ENCODE data around the gene RAB5B. TPM values are rescaled to one million over a fixed set of nuclear protein-coding genes. Genes with fewer than 3 reads are reported as not detected.

RAB5B gene
- total RNA-seq, 1 experiment from 2014 or later, result 55.0 TPM

DNA sequence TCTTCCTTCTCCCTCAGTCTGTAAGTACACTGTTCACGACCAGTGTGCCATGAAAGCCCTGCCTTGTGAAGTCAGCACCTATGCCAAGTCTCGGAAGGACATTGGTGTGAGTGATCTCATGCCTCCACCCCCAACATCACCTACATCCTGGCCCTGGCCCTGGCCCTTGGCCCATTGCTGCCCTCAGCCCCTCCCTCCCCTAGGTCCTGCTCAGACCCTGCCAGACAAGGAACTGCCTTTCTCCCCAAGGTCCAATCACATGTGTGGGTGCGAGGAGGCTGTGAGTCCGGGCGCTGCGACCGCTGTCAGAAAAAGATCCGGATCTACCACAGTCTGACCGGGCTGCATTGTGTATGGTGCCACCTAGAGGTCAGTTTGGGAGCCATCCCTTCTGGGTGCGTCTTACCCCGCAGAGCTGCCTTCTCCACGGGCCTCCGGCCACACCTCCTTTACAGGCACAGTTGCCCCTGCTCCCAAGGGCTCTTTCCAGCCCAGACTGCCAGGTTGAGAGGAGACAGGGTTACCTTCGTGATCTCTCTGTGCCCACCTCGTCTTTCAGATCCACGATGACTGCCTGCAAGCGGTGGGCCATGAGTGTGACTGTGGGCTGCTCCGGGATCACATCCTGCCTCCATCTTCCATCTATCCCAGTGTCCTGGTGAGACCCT lies 33.7 kb upstream of the RAB5B start:
- TF ChIP-seq ETV6 (CRISPR knock-in tag; IDR thresholded peaks at IDR 0.05) (0 out of 2 replicates have a peak, but pooled peaks have one; percentile 17), SP1 (CRISPR knock-in tag; conservative IDR thresholded peaks at IDR 0.05) (peak; percentile 50), GABPB1 (CRISPR knock-in tag; IDR thresholded peaks at IDR 0.05) (peak; percentile 47; the same call in 1 of the 2 replicates), OVOL2 (CRISPR knock-in tag; IDR thresholded peaks at IDR 0.05; ENCODE audit: borderline replicate concordance) (no peak), FOXP1 (CRISPR knock-in tag; IDR thresholded peaks at IDR 0.05; ENCODE audit: borderline replicate concordance) (0 out of 2 replicates have a peak, but pooled peaks have one; percentile 33), TCF7 (CRISPR knock-in tag; IDR thresholded peaks at IDR 0.05; ENCODE audit: low read depth) (no peak), ZNF423 (CRISPR knock-in tag; IDR thresholded peaks at IDR 0.05) (peak; percentile 11; the same call in 1 of the 2 replicates)
- TF ChIP-seq, protein P1, sequence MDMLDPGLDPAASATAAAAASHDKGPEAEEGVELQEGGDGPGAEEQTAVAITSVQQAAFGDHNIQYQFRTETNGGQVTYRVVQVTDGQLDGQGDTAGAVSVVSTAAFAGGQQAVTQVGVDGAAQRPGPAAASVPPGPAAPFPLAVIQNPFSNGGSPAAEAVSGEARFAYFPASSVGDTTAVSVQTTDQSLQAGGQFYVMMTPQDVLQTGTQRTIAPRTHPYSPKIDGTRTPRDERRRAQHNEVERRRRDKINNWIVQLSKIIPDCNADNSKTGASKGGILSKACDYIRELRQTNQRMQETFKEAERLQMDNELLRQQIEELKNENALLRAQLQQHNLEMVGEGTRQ (CRISPR knock-in tag; IDR thresholded peaks at IDR 0.05), result peak; percentile 39
- TF ChIP-seq, protein P2, sequence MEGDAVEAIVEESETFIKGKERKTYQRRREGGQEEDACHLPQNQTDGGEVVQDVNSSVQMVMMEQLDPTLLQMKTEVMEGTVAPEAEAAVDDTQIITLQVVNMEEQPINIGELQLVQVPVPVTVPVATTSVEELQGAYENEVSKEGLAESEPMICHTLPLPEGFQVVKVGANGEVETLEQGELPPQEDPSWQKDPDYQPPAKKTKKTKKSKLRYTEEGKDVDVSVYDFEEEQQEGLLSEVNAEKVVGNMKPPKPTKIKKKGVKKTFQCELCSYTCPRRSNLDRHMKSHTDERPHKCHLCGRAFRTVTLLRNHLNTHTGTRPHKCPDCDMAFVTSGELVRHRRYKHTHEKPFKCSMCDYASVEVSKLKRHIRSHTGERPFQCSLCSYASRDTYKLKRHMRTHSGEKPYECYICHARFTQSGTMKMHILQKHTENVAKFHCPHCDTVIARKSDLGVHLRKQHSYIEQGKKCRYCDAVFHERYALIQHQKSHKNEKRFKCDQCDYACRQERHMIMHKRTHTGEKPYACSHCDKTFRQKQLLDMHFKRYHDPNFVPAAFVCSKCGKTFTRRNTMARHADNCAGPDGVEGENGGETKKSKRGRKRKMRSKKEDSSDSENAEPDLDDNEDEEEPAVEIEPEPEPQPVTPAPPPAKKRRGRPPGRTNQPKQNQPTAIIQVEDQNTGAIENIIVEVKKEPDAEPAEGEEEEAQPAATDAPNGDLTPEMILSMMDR (IDR thresholded peaks at IDR 0.05), result peak; percentile 74
- H3K36me3 Mint-ChIP-seq, result no peaks in the 10 kb centered on the region
- POLR2A ChIA-PET, result interaction anchor here (0.5 to 1.6 kb wide), 5 partner anchors 34 to 122 kb away, joined by 3 to 6 read pairs (median 4); partner anchors contain the start of genes ORMDL2, RAB5B and SARNP

DNA sequence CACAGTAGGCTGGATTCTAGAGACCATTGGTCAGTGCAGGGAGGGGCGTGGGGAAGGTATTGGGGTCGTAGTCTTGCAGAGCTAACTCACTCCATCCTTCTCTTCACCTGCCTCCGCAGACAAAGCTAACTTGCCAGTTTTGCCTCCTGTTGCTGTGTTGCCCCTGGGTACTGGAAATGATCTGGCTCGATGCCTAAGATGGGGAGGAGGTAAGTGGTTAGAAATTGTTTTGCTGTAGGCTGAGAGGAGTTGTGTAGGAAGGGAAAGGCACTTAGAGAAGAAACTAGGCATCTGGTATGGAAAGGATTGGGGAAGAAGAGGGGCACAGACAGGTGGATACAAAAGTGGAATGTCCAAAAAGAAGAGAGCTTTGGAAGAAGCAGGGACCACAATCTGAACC lies 31.8 kb upstream of the RAB5B start:
- Mint-ChIP-seq H3K4me3 (no peak overlapping the region), H3K36me3 (no peaks in the 10 kb centered on the region), H3K27me3 (ENCODE audit: low read depth) (peaks cover under 1% of the 10 kb centered on the region; the same call in 1 of the 2 replicates), H3K4me1 (peaks cover 9% of the 10 kb centered on the region), H3K27ac (no peak overlapping the region), H3K9me3 (no peaks in the 10 kb centered on the region)
- ATAC-seq, result no peak
- no peak for TF ChIP-seq FOXP1 (CRISPR knock-in tag; IDR thresholded peaks at IDR 0.05; ENCODE audit: borderline replicate concordance)
- TF ChIP-seq FOXK1 (CRISPR knock-in tag; IDR thresholded peaks at IDR 0.05), result no peak
- no peak for TF ChIP-seq MYBL2 (CRISPR knock-in tag; IDR thresholded peaks at IDR 0.05)
- TF ChIP-seq, protein P3, sequence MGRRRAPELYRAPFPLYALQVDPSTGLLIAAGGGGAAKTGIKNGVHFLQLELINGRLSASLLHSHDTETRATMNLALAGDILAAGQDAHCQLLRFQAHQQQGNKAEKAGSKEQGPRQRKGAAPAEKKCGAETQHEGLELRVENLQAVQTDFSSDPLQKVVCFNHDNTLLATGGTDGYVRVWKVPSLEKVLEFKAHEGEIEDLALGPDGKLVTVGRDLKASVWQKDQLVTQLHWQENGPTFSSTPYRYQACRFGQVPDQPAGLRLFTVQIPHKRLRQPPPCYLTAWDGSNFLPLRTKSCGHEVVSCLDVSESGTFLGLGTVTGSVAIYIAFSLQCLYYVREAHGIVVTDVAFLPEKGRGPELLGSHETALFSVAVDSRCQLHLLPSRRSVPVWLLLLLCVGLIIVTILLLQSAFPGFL (CRISPR knock-in tag; IDR thresholded peaks at IDR 0.05; ENCODE audit: borderline replicate concordance), result no peak
- no peak for TF ChIP-seq PRRX2 (CRISPR knock-in tag; IDR thresholded peaks at IDR 0.05)
- no peak for TF ChIP-seq ZNF317 (CRISPR knock-in tag; IDR thresholded peaks at IDR 0.05; ENCODE audit: borderline replicate concordance, low read depth)
- no peak for TF ChIP-seq RORB (CRISPR knock-in tag; IDR thresholded peaks at IDR 0.05)
- TF ChIP-seq NR2C2 (CRISPR knock-in tag; IDR thresholded peaks at IDR 0.05), result no peak
- no peak for TF ChIP-seq ZNF219 (CRISPR knock-in tag; IDR thresholded peaks at IDR 0.05; ENCODE audit: borderline replicate concordance)
- TF ChIP-seq, protein P4, sequence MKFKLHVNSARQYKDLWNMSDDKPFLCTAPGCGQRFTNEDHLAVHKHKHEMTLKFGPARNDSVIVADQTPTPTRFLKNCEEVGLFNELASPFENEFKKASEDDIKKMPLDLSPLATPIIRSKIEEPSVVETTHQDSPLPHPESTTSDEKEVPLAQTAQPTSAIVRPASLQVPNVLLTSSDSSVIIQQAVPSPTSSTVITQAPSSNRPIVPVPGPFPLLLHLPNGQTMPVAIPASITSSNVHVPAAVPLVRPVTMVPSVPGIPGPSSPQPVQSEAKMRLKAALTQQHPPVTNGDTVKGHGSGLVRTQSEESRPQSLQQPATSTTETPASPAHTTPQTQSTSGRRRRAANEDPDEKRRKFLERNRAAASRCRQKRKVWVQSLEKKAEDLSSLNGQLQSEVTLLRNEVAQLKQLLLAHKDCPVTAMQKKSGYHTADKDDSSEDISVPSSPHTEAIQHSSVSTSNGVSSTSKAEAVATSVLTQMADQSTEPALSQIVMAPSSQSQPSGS (CRISPR knock-in tag; IDR thresholded peaks at IDR 0.05; ENCODE audit: borderline replicate concordance, low read depth), result no peak
- TF ChIP-seq, protein P5, sequence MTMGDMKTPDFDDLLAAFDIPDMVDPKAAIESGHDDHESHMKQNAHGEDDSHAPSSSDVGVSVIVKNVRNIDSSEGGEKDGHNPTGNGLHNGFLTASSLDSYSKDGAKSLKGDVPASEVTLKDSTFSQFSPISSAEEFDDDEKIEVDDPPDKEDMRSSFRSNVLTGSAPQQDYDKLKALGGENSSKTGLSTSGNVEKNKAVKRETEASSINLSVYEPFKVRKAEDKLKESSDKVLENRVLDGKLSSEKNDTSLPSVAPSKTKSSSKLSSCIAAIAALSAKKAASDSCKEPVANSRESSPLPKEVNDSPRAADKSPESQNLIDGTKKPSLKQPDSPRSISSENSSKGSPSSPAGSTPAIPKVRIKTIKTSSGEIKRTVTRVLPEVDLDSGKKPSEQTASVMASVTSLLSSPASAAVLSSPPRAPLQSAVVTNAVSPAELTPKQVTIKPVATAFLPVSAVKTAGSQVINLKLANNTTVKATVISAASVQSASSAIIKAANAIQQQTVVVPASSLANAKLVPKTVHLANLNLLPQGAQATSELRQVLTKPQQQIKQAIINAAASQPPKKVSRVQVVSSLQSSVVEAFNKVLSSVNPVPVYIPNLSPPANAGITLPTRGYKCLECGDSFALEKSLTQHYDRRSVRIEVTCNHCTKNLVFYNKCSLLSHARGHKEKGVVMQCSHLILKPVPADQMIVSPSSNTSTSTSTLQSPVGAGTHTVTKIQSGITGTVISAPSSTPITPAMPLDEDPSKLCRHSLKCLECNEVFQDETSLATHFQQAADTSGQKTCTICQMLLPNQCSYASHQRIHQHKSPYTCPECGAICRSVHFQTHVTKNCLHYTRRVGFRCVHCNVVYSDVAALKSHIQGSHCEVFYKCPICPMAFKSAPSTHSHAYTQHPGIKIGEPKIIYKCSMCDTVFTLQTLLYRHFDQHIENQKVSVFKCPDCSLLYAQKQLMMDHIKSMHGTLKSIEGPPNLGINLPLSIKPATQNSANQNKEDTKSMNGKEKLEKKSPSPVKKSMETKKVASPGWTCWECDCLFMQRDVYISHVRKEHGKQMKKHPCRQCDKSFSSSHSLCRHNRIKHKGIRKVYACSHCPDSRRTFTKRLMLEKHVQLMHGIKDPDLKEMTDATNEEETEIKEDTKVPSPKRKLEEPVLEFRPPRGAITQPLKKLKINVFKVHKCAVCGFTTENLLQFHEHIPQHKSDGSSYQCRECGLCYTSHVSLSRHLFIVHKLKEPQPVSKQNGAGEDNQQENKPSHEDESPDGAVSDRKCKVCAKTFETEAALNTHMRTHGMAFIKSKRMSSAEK (CRISPR knock-in tag; IDR thresholded peaks at IDR 0.05; ENCODE audit: borderline replicate concordance), result no peak
- TF ChIP-seq ZBTB21 (CRISPR knock-in tag; IDR thresholded peaks at IDR 0.05; ENCODE audit: borderline replicate concordance), result no peak
- TF ChIP-seq ZNF416 (CRISPR knock-in tag; IDR thresholded peaks at IDR 0.05), result no peak
- DNase-seq (ENCODE audit: low spot score), result no peak
- ChIA-PET POLR2A (no interaction called here), CTCF (interaction anchor here (0.8 kb wide), 1 partner anchor 203 kb away, joined by 3 read pairs; no protein-coding TSS in a partner anchor)

More for the DNA sequence above, 33.7 kb upstream of the RAB5B start:
- Mint-ChIP-seq H3K27ac (no peak overlapping the region), H3K9me3 (no peaks in the 10 kb centered on the region), H3K4me1 (peaks cover 9% of the 10 kb centered on the region), H3K27me3 (ENCODE audit: low read depth) (peaks cover 17% of the 10 kb centered on the region), H3K4me3 (peak overlapping the region; percentile 10; the same call in 1 of the 2 replicates)
- peak; percentile 94 for ATAC-seq
- peak; percentile 92 for DNase-seq (ENCODE audit: low spot score)
- CTCF ChIA-PET, result interaction anchor here (0.5 to 2.9 kb wide), 35 partner anchors 9 to 353 kb away, joined by 3 to 33 read pairs (median 3); partner anchors contain the start of genes DGKA, DNAJC14, MMP19 and ORMDL2

Data from WTC11 (cell line).